Breast epithelium (tissue), 4 donors: Measurements from ENCODE around the gene TERF2IP. TPM values are rescaled to one million over a fixed set of nuclear protein-coding genes. Genes with fewer than 3 reads are reported as not detected.

Experiments used
- DNase-seq, 2 donors: peaks; one replicate each; pipeline ENCODE4 v3.0.0-alpha.2; 2019; ENCODE audit warnings: low spot score in 2 of 2
- H3K27ac ChIP-seq, 2 donors: fragments of 200-600 bp; sonication (generic) in 1 of 2; one replicate each; pipeline ENCODE4 v1.5.1; 2016 to 2019; ENCODE audit warnings: mild to moderate bottlenecking in 1 of 2
- H3K27me3 ChIP-seq, 2 donors: fragments of 200-600 bp; sonication (generic) in 1 of 2; one replicate each; pipeline versions ENCODE4 v1.5.1 to v1.6.0; 2017 to 2019; ENCODE audit warnings: control low read depth in 1 of 2, mild to moderate bottlenecking in 1 of 2
- H3K36me3 ChIP-seq: fragments of 200-600 bp; one replicate; pipeline ENCODE4 v1.5.1; 2019
- H3K4me1 ChIP-seq, 2 donors: fragments of 200-600 bp; sonication (generic); one replicate each; pipeline ENCODE4 v1.5.1; 2016 to 2019; ENCODE audit warnings: control low read depth in 1 of 2
- H3K4me3 ChIP-seq, 3 donors: fragments of 200-600 bp; sonication (generic); 1 replicate in 2 of 3; 2 replicates in 1 of 3; pipeline ENCODE4 v1.5.1; 2016 to 2019; ENCODE audit warnings: mild to moderate bottlenecking in 3 of 3, moderate library complexity in 2 of 3
- H3K9me3 ChIP-seq, 2 donors: fragments of 200-600 bp; sonication (generic) in 1 of 2; one replicate each; pipeline ENCODE4 v1.5.1; 2016 to 2019; ENCODE audit warnings: control low read depth in 1 of 2
- POLR2A ChIP-seq: fragments of 450-650 bp; IDR thresholded peaks from one replicate; pipeline ENCODE4 v1.6.1; 2016; ENCODE audit warnings: antibody characterized with exemption, mild to moderate bottlenecking, moderate library complexity
- POLR2AphosphoS5 ChIP-seq, 3 donors: sonication (generic); formaldehyde crosslinking; IDR thresholded peaks; one replicate each; pipeline ENCODE4 v1.6.1; 2017; ENCODE audit warnings: antibody characterized with exemption in 3 of 3
- intact Hi-C: fragments of 100-400 bp; cut with DNase I; formaldehyde crosslinking; loops from one replicate; pipeline ENCODE4 v1.15.1; 2023; ENCODE audit warnings: low total_unique reads
- total RNA-seq, 3 donors: library from RNA; depleted of rRNA; stranded (reverse); fragments of >200 nt; gene quantifications; one replicate each; pipeline ENCODE4 v1.1.0, GENCODE V29; 2016
- TF ChIP-seq, protein P1 (sequence below), 3 donors: fragments of 450-650 bp; IDR thresholded peaks; one replicate each; pipeline ENCODE4 v1.5.1; 2016 to 2017; ENCODE audit warnings: antibody characterized with exemption in 3 of 3, mild to moderate bottlenecking in 3 of 3, moderate library complexity in 3 of 3

The TERF2IP gene
- total RNA-seq, 3 donors from 2014 or later, result 68.2 to 79.0 (median 76.0) TPM

DNA sequence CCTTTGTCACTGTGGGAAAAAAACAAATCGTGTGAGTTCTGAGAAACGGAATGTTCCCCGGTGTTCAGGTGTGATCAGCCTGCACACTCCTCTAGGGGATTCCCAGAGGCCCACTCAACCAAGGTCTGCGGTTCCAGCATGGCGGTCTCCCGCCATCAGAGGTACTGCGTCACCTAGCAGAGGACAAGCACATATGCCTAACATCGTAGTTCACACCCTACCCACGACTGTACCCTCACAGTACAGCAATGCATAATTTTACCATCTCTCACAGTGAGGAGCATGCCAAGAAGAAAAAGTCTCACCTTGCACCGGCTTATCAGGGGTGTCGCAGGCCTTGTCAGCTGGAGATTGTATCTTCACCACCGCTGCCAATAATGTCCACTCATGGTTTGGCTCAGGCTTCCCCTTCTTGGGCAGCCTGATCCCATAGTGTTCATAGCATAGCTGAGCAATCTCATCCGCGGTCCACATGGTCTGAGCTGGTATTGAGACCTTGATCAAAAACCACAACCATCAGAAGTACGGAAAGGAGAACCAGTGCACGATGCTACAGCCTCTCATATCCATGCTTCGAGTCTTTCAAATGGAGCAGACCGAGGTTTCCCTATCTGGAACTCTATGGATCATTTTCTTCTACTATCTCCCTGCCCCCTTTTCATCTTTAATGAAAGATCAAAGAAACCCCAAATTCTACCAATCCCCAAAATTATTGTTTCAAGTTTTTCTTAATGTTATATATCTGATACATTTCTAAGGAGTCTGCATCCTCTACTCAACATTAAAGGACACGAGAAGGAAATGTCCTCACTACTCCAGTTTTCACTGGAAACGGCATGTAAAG lies 27.0 kb upstream of the TERF2IP start:
- no peaks in the 10 kb centered on the region for H3K27me3 ChIP-seq
- no peak for TF ChIP-seq POLR2AphosphoS5 (IDR thresholded peaks at IDR 0.05)
- no peak for TF ChIP-seq POLR2A
- TF ChIP-seq, protein P1, sequence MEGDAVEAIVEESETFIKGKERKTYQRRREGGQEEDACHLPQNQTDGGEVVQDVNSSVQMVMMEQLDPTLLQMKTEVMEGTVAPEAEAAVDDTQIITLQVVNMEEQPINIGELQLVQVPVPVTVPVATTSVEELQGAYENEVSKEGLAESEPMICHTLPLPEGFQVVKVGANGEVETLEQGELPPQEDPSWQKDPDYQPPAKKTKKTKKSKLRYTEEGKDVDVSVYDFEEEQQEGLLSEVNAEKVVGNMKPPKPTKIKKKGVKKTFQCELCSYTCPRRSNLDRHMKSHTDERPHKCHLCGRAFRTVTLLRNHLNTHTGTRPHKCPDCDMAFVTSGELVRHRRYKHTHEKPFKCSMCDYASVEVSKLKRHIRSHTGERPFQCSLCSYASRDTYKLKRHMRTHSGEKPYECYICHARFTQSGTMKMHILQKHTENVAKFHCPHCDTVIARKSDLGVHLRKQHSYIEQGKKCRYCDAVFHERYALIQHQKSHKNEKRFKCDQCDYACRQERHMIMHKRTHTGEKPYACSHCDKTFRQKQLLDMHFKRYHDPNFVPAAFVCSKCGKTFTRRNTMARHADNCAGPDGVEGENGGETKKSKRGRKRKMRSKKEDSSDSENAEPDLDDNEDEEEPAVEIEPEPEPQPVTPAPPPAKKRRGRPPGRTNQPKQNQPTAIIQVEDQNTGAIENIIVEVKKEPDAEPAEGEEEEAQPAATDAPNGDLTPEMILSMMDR (IDR thresholded peaks at IDR 0.05), result no peak
- intact Hi-C loops, result no loop called here
- no peak for DNase-seq
- no peak overlapping the region for H3K27ac ChIP-seq
- no peaks in the 10 kb centered on the region for H3K9me3 ChIP-seq
- H3K4me1 ChIP-seq, result peaks cover 0 to 11% of the 10 kb centered on the region in 2 donors
- H3K4me3 ChIP-seq, result no peak overlapping the region
- no peaks in the 10 kb centered on the region for H3K36me3 ChIP-seq

DNA sequence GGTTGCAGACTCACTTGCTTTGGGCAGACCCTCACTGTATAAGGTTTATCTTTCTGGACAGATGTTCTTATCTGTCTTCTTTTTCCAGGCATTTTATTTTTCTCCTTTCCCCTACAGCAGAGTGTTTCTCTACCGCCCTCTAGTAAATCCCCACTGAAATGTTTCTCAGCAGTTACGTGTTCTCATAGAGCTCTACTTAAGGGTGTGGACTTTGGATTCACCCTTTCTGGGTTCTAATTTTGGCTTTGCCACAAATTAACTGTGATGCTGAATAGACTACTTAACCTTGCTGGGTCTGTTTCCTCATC lies 26.4 kb upstream of the TERF2IP start:
- DNase-seq, result no peak
- TF ChIP-seq, protein P1 (IDR thresholded peaks at IDR 0.05), result no peak
- TF ChIP-seq POLR2A (no peak), POLR2AphosphoS5 (IDR thresholded peaks at IDR 0.05) (no peak)
- Histone ChIP-seq H3K4me1 (peaks cover 0 to 11% of the 10 kb centered on the region in 2 donors), H3K36me3 (no peaks in the 10 kb centered on the region), H3K27me3 (no peaks in the 10 kb centered on the region), H3K27ac (no peak overlapping the region), H3K4me3 (no peak overlapping the region), H3K9me3 (no peaks in the 10 kb centered on the region)
- intact Hi-C loops, result no loop called here

- Histone ChIP-seq H3K4me1 (peaks cover 0 to 11% of the 10 kb centered on the region in 2 donors), H3K4me3 (peak within 1 kb of the TSS; percentile 63 to 82 (median 75)), H3K9me3 (no peaks in the 10 kb centered on the region), H3K27ac (peak within 1 kb of the TSS; percentile 94 to 96), H3K36me3 (no peaks in the 10 kb centered on the region), H3K27me3 (no peaks in the 10 kb centered on the region)
- TF ChIP-seq POLR2AphosphoS5 (IDR thresholded peaks at IDR 0.05) (peak; percentile 1 to 93 (median 85)), POLR2A (peak; percentile 64)
- TF ChIP-seq, protein P1 (IDR thresholded peaks at IDR 0.05), result no peak
- peak; percentile 97 to 98 for DNase-seq
- intact Hi-C loops, result no loop called here
These were observed 24.6 kb upstream of the TERF2IP start, which contains the start of gene ADAT1 for GRCh38 chr16:75622761-75623605. Gene ADAT1 (minus strand): TSS chr16:75623281. CDS start chr16:75620799, 2,482 bp downstream.

DNA sequence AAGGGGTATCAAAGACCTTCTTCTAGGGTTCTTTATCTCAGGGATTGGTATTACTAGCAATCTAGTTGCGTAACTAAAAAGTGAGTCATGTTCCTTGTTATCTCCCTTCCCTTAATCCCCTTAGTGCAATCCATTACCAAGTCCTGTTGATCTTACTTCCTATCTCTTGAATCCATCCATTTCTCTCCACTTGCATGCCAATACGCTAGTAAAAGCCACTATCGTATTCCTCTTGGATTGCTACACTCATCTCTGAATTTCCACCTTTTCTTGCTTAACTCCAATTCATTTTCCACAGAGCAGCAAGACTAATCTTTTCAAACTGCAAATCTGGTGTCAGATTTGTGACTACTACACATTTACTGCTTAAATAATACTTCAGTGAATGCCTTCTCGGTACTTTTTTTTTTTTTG lies 22.6 kb upstream of the TERF2IP start:
- Histone ChIP-seq H3K4me3 (no peak overlapping the region), H3K36me3 (peaks cover 12% of the 10 kb centered on the region), H3K27me3 (no peaks in the 10 kb centered on the region), H3K27ac (no peak overlapping the region), H3K4me1 (peaks cover 0 to 11% of the 10 kb centered on the region in 2 donors), H3K9me3 (no peaks in the 10 kb centered on the region)
- no peak for TF ChIP-seq POLR2AphosphoS5 (IDR thresholded peaks at IDR 0.05)
- TF ChIP-seq, protein P1 (IDR thresholded peaks at IDR 0.05), result no peak
- TF ChIP-seq POLR2A, result no peak
- intact Hi-C loops, result no loop called here
- no peak for DNase-seq
